Psoas muscle (tissue), 8 donors: ENCODE data around the gene NLRC5. TPM values are rescaled to one million over a fixed set of nuclear protein-coding genes. Genes with fewer than 3 reads are reported as not detected.

Source experiments
- ATAC-seq, 4 donors: fragments of 200-7000 bp; cut with Tn5 transposase; one replicate each; pipeline ENCODE4 v1.9.1; 2020; ENCODE audit warnings: moderate library complexity in 3 of 4, mild to moderate bottlenecking in 2 of 4
- DNase-seq, 2 donors: peaks; one replicate each; pipeline ENCODE4 v3.0.0-alpha.2; 2020
- H3K27ac ChIP-seq: fragments of 200-600 bp; one replicate; pipeline ENCODE4 v1.8.0; 2022
- H3K27me3 ChIP-seq, 3 donors: fragments of 200-600 bp in 1 of 3; one replicate each; pipeline versions ENCODE4 v1.6.1 to v1.8.0; 2013 to 2022; ENCODE audit warnings: low read length in 2 of 3, mild to moderate bottlenecking in 2 of 3, moderate library complexity in 1 of 3; ENCODE audit not compliant: insufficient read depth in 3 of 3
- H3K36me3 ChIP-seq, 2 donors: fragments of 200-600 bp in 1 of 2; one replicate each; pipeline versions ENCODE4 v1.6.1 to v1.8.0; 2013 to 2022; ENCODE audit warnings: low read depth in 1 of 2, mild to moderate bottlenecking in 1 of 2, moderate library complexity in 1 of 2; ENCODE audit not compliant: insufficient read depth in 1 of 2
- H3K4me1 ChIP-seq: fragments of 200-600 bp; one replicate; pipeline ENCODE4 v1.8.0; 2022
- H3K4me3 ChIP-seq: fragments of 200-600 bp; one replicate; pipeline ENCODE4 v1.8.0; 2022; ENCODE audit warnings: mild to moderate bottlenecking
- H3K9me3 ChIP-seq: fragments of 200-600 bp; one replicate; pipeline ENCODE4 v1.8.0; 2022
- WGBS, 3 donors: extraction: QIAGEN DNeasy Blood & Tissue Kit; methylation state at CpG; one replicate each; pipeline versions ENCODE4 v1.1.6 to v1.1.7; 2013; 5-methylcytosine and 5-hydroxymethylcytosine counted together
- intact Hi-C, 2 donors: fragments of 100-400 bp; cut with DNase I; formaldehyde crosslinking; loops; one replicate each; pipeline versions ENCODE4 v1.11.0 to v1.14.2; 2022
- polyA plus RNA-seq, 3 donors: library from polyadenylated mRNA; stranded (reverse); fragments of 200-250 nt; gene quantifications; one replicate each; pipeline ENCODE4 v1.2.3, GENCODE V29; 2013
- total RNA-seq, 4 donors: library from RNA; stranded (reverse); fragmentation: NEBNext Ultra II Directional in 2 of 4; extraction: Animal tissue kit (Norgen Biotek cat#: 25700) in 2 of 4; gene quantifications; one replicate each; pipeline versions ENCODE4 v1.2.1 to v1.2.4, GENCODE V29; 2021 to 2023
- TF ChIP-seq, protein P1 (sequence below): fragments of 200-600 bp; IDR thresholded peaks from one replicate; pipeline ENCODE4 v1.8.0; 2022; ENCODE audit warnings: antibody characterized with exemption
- donor health status: healthy with polysubstance abuse.
- donor health status: DM: no; HTN: no; CAD: no; lungs with moderate emphysema.
- donor health status: Bipolar disorder and iron deficiency.
- donor health status: healthy.
- donor health status: DM: yes; HTN: yes; CAD: no.
- donor health status: DM: no; HTN: no; CAD: no.
- donor health status: DM: no; HTN: no; CAD: no.
- donor health status: DM: yes; HTN: yes; CAD: no.

The NLRC5 gene
- total and polyA plus RNA-seq, 7 donors, result 2.3 to 13.6 (median 6.4) TPM

DNA sequence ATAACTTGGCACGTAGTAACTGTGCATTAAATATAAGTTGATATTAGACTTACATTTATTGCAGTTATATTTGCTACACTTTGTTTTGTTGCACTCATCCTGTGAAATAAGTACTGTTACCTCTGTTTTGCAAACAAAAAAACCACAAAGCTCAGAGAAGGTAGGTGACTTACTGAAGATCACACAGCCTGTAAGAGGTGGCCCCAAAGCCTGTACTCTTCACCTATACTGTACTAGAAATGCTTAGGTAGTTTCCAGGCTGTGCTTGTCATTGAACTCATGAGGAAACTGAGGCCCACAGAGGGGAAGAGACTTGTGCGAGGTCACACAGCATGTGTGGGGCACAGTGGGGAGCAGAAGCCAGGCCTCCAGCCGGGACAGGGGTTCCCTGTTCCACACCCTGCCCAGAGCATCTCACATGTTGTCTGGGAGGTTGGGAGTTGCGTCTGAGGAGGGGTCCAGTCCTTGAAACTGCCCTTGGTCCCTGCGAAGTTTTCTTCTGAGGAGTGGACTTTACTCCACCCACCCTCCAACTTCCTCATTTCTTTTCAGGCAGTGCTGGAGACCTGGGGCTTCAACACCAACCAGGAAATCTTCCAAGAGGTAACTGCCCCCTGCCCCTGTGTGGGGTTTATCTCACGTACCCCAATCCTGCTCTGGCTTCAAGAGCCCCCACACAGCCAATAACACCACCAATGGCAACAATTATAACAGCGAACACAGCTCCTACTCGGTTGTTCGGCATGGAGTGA is 14.6 kb upstream of the NLRC5 start:
- TF ChIP-seq, protein P1, sequence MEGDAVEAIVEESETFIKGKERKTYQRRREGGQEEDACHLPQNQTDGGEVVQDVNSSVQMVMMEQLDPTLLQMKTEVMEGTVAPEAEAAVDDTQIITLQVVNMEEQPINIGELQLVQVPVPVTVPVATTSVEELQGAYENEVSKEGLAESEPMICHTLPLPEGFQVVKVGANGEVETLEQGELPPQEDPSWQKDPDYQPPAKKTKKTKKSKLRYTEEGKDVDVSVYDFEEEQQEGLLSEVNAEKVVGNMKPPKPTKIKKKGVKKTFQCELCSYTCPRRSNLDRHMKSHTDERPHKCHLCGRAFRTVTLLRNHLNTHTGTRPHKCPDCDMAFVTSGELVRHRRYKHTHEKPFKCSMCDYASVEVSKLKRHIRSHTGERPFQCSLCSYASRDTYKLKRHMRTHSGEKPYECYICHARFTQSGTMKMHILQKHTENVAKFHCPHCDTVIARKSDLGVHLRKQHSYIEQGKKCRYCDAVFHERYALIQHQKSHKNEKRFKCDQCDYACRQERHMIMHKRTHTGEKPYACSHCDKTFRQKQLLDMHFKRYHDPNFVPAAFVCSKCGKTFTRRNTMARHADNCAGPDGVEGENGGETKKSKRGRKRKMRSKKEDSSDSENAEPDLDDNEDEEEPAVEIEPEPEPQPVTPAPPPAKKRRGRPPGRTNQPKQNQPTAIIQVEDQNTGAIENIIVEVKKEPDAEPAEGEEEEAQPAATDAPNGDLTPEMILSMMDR, result no peak
- ATAC-seq (no peak), DNase-seq (no peak)
- 85 to 87% (median 86%) methylated on average over 9 of the region's 9 CpGs for WGBS, 3 donors
- H3K9me3 ChIP-seq, result no peaks in the 10 kb centered on the region
- no peak overlapping the region for H3K4me3 ChIP-seq
- no peaks in the 10 kb centered on the region for H3K36me3 ChIP-seq
- intact Hi-C loops, result no loop called here
- no peak overlapping the region for H3K27ac ChIP-seq
- H3K4me1 ChIP-seq, result no peaks in the 10 kb centered on the region
- peaks cover 0 to 3% (median 0%) of the 10 kb centered on the region in 3 donors for H3K27me3 ChIP-seq

DNA sequence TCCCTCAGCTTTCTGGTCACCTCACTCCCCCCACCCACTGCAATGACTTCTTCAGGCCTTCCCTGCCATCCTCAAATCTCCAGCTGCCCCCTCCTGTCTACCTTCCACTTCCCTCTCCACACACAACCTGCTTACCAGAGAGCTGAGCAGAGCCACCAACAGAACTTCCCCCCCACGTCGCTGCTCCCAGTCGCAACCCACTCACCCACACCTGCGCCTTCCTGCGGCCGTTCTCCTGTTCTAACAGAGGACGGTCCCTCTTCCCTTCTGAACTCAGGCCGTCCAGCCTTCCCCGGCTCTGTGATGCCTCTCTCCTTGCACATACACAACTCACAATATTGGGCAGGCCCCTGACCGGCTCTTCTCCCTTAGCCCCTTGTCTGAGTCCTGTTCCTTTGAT is 13.6 kb upstream of the NLRC5 start:
- Histone ChIP-seq H3K4me1 (no peaks in the 10 kb centered on the region), H3K27ac (no peak overlapping the region), H3K27me3 (peaks cover 0 to 3% (median 0%) of the 10 kb centered on the region in 3 donors), H3K9me3 (no peaks in the 10 kb centered on the region), H3K36me3 (no peaks in the 10 kb centered on the region), H3K4me3 (no peak overlapping the region)
- ATAC-seq (no peak), DNase-seq (no peak)
- intact Hi-C loops, result no loop called here
- TF ChIP-seq, protein P1, result no peak
- WGBS, 3 donors, result 90 to 93% (median 92%) methylated on average over 10 of the region's 10 CpGs

DNA sequence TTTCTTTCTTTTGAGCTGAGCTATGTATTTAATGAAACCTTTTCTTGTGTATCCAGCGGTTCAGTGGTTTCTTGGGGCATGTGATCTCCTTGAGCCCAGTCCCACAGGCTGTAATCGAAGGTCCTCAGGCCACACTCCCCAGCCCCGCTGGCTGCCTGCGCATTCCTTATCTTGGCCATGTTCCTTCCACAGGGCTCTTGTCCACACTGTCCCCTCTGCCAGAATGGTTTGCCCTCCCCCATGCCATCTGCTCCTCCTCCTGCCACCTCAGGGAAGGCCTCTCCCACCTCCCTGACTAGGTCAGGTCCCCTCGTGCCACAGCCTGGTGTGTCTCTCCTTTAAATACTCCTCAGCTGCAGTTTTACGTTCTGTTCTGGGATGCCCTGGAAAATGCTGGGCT is 12.1 kb upstream of the NLRC5 start:
- WGBS, 3 donors, result 79 to 90% (median 80%) methylated on average over 6 of the region's 6 CpGs
- H3K4me1 ChIP-seq, result no peaks in the 10 kb centered on the region
- no peak overlapping the region for H3K4me3 ChIP-seq
- intact Hi-C loops, result no loop called here
- peaks cover 0 to 3% (median 0%) of the 10 kb centered on the region in 3 donors for H3K27me3 ChIP-seq
- no peak overlapping the region for H3K27ac ChIP-seq
- TF ChIP-seq, protein P1, result no peak
- DNase-seq (no peak), ATAC-seq (no peak)
- H3K36me3 ChIP-seq, result no peaks in the 10 kb centered on the region
- H3K9me3 ChIP-seq, result no peaks in the 10 kb centered on the region

DNA sequence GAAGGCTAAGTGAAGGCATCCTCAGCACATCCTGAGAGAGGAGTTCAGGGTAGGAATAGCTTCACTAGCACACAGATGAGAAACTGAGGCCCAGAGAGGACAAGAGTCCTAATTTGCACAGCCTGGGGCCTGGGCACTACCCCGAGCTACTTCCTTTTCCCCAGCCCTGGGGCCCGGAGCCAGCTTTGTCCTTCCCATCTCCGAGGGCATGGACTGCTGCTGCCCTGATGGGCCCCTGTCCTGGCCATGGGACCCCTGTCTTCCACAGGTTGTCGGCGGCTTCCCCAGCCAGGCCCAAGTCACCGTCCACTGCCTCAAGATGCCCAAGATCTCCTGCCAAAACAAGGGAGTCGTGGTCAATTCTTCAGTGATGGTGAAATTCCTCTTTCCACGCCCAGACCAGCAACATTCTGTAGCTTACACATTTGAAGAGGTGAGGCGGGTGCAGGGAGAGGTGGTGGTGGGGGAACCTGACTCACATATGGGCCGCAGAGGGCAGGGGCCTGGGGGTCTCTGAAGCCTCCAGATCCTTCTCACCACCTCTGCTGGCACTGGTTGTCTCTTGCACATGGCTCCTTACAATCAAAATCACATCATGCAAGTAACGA is 11.4 kb upstream of the NLRC5 start:
- no peak overlapping the region for H3K27ac ChIP-seq
- no peak for DNase-seq
- no peaks in the 10 kb centered on the region for H3K4me1 ChIP-seq
- intact Hi-C loops, result no loop called here
- no peak for ATAC-seq
- 84 to 94% (median 89%) methylated on average over 11 of the region's 11 CpGs for WGBS, 3 donors
- H3K36me3 ChIP-seq, result no peaks in the 10 kb centered on the region
- no peak overlapping the region for H3K4me3 ChIP-seq
- H3K27me3 ChIP-seq, result peaks cover 0 to 2% (median 0%) of the 10 kb centered on the region in 3 donors
- TF ChIP-seq, protein P1, result no peak
- H3K9me3 ChIP-seq, result no peaks in the 10 kb centered on the region
